ENCODE measurements around the gene DQX1. TPM values are rescaled to one million over a fixed set of nuclear protein-coding genes. Genes with fewer than 3 reads are reported as not detected.
"Not testable (repeated sequence)": the region's sequence is repeated elsewhere in the genome, so short reads cannot be mapped to it uniquely, and the experiment has no call there.

DQX1 gene
- polyA plus RNA-seq, 1 donor from 2014 or later = 0.59 TPM

DNA sequence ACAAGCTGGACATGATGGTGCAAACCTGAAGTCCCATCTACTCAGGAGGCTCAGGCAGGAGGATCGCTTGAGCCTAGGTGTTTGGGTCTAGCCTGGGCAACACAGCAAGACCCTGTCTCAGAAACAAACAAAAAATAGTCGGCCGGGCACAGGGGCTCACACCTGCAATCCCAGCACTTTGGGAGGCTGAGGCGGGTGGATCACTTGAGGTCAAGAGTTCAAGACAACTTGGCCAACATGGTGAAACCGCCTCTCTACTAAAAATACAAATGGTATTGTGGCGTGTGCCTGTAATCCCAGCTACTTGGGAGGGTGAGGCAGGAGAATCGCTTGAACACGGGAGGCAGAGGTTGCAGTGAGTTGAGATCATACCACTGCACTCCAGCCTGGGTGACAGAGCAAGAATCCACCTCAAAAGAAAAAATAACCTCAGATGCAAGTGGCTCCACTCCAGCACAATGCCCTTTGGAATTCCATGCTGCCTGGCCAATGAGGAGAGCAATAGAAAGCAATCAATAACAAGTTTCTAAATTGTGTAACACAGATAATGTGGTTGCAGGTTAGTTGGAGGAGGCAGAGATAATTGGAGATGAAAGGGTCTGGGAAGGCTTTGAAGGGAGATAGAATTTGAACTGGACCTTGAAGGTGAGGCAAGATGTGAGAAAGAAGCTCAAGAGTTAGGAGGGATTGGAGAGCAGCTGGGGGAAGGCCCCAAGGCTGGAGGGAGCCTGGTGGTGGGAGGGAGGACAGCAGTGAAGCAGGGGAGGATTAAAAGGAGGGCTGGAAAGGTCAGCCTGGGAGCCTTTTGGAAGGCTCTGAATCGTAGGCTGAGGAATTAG lies 37.2 kb downstream of the DQX1 start:
- H3K4me3 ChIP-seq (ENCODE audit: low read length) = no peak overlapping the region
- H4K20me1 ChIP-seq (ENCODE audit: insufficient read depth) = no peaks in the 10 kb centered on the region
- H3K9me2 ChIP-seq (ENCODE audit: insufficient read depth, low read length) = no peaks in the 10 kb centered on the region
- H3K9ac ChIP-seq (ENCODE audit: low read length) = no peak overlapping the region
- H3K36me3 ChIP-seq (ENCODE audit: insufficient read depth, low read length) = no peaks in the 10 kb centered on the region
- no peaks in the 10 kb centered on the region for H3K9me3 ChIP-seq (ENCODE audit: low read length)
- H3F3A ChIP-seq (ENCODE audit: insufficient read depth, low read length, poor library complexity, severe bottlenecking) = no peaks in the 10 kb centered on the region
- TF ChIP-seq TAF1 (IDR thresholded peaks at IDR 0.05; ENCODE audit: low read depth) (no peak), SMC3 (conservative IDR thresholded peaks at IDR 0.05; ENCODE audit: poor library complexity) (no peak), EZH2 (IDR thresholded peaks at IDR 0.05; ENCODE audit: borderline replicate concordance, insufficient read depth, low read length, poor library complexity, severe bottlenecking) (no peak), EP300 (conservative IDR thresholded peaks at IDR 0.05; ENCODE audit: poor library complexity, severe bottlenecking) (no peak)
- TF ChIP-seq, protein P1, sequence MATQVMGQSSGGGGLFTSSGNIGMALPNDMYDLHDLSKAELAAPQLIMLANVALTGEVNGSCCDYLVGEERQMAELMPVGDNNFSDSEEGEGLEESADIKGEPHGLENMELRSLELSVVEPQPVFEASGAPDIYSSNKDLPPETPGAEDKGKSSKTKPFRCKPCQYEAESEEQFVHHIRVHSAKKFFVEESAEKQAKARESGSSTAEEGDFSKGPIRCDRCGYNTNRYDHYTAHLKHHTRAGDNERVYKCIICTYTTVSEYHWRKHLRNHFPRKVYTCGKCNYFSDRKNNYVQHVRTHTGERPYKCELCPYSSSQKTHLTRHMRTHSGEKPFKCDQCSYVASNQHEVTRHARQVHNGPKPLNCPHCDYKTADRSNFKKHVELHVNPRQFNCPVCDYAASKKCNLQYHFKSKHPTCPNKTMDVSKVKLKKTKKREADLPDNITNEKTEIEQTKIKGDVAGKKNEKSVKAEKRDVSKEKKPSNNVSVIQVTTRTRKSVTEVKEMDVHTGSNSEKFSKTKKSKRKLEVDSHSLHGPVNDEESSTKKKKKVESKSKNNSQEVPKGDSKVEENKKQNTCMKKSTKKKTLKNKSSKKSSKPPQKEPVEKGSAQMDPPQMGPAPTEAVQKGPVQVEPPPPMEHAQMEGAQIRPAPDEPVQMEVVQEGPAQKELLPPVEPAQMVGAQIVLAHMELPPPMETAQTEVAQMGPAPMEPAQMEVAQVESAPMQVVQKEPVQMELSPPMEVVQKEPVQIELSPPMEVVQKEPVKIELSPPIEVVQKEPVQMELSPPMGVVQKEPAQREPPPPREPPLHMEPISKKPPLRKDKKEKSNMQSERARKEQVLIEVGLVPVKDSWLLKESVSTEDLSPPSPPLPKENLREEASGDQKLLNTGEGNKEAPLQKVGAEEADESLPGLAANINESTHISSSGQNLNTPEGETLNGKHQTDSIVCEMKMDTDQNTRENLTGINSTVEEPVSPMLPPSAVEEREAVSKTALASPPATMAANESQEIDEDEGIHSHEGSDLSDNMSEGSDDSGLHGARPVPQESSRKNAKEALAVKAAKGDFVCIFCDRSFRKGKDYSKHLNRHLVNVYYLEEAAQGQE (IDR thresholded peaks at IDR 0.05; ENCODE audit: borderline replicate concordance) = no peak
- TF ChIP-seq, protein P2, sequence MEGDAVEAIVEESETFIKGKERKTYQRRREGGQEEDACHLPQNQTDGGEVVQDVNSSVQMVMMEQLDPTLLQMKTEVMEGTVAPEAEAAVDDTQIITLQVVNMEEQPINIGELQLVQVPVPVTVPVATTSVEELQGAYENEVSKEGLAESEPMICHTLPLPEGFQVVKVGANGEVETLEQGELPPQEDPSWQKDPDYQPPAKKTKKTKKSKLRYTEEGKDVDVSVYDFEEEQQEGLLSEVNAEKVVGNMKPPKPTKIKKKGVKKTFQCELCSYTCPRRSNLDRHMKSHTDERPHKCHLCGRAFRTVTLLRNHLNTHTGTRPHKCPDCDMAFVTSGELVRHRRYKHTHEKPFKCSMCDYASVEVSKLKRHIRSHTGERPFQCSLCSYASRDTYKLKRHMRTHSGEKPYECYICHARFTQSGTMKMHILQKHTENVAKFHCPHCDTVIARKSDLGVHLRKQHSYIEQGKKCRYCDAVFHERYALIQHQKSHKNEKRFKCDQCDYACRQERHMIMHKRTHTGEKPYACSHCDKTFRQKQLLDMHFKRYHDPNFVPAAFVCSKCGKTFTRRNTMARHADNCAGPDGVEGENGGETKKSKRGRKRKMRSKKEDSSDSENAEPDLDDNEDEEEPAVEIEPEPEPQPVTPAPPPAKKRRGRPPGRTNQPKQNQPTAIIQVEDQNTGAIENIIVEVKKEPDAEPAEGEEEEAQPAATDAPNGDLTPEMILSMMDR (IDR thresholded peaks at IDR 0.05; ENCODE audit: poor library complexity, severe bottlenecking) = no peak
- H2AFZ ChIP-seq (ENCODE audit: low read depth, low read length) = no peak overlapping the region
- no peaks in the 10 kb centered on the region for H3K27me3 ChIP-seq (ENCODE audit: insufficient read depth, low read depth, low read length)
- H3K79me2 ChIP-seq (replicated peaks; ENCODE audit: insufficient read depth, low read length) = no peaks in the 10 kb centered on the region
- no peak overlapping the region for H3K4me2 ChIP-seq (ENCODE audit: low read length)
- H3K27ac ChIP-seq (ENCODE audit: low read length) = no peak overlapping the region

DNA sequence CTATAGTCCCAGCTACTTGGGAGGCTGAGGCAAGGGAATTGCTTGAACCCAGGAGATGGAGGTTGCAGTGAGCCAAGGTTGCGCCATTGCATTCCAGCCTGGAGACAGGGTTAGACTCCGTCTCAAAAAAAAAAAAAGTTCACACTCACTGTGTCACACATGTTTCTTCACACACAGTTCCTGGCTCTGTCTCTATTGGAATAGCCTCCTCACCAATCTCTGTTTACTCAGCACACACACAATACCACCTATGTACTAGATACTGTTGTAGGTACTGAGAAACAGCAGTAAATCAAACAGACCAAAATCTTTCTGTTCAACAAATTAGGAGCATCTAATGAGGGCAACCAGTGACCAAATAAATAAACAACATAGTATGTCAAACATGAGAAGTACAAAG lies 39.9 kb downstream of the DQX1 start:
- Histone ChIP-seq H3K9ac (ENCODE audit: low read length) (no peak overlapping the region), H3K4me3 (ENCODE audit: low read length) (no peak overlapping the region), H3K36me3 (ENCODE audit: insufficient read depth, low read length) (no peaks in the 10 kb centered on the region), H4K20me1 (ENCODE audit: insufficient read depth) (no peaks in the 10 kb centered on the region), H3F3A (ENCODE audit: insufficient read depth, low read length, poor library complexity, severe bottlenecking) (no peaks in the 10 kb centered on the region), H2AFZ (ENCODE audit: low read depth, low read length) (no peak overlapping the region), H3K9me3 (ENCODE audit: low read length) (no peaks in the 10 kb centered on the region), H3K9me2 (ENCODE audit: insufficient read depth, low read length) (no peaks in the 10 kb centered on the region), H3K27me3 (ENCODE audit: insufficient read depth, low read depth, low read length) (no peaks in the 10 kb centered on the region), H3K79me2 (replicated peaks; ENCODE audit: insufficient read depth, low read length) (peaks cover 8% of the 10 kb centered on the region), H3K27ac (ENCODE audit: low read length) (no peak overlapping the region), H3K4me2 (ENCODE audit: low read length) (no peak overlapping the region)
- TF ChIP-seq EP300 (conservative IDR thresholded peaks at IDR 0.05; ENCODE audit: poor library complexity, severe bottlenecking) (no peak), TAF1 (IDR thresholded peaks at IDR 0.05; ENCODE audit: low read depth) (no peak), RAD21 (conservative IDR thresholded peaks at IDR 0.05) (no peak), EZH2 (IDR thresholded peaks at IDR 0.05; ENCODE audit: borderline replicate concordance, insufficient read depth, low read length, poor library complexity, severe bottlenecking) (no peak), POLR2AphosphoS5 (IDR thresholded peaks at IDR 0.05) (no peak), SMC3 (conservative IDR thresholded peaks at IDR 0.05; ENCODE audit: poor library complexity) (no peak)
- TF ChIP-seq, protein P2 (IDR thresholded peaks at IDR 0.05; ENCODE audit: poor library complexity, severe bottlenecking) = no peak

DNA sequence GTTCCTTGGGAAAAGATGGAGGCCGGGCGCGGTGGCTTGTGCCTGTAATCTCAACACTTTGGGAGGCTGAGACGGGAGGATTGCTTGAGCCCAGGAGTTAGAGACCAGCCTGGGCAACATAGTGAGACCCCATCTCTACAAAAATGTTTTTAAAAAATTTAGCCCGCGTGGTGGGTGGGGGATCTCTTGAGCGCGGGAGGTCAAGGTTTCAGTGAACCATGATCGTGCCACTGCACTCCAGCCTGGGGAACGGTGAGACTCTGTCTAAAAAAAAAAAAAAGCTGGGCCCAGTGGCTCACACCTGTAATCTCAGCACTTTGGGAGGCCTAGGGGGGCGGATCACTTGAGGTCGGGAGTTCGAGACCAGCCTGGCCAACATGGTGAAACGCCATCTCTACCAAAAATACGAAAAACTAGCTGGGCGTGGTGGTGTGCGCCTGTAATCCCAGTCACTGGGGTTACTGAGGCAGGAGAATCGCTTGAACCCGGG lies 42.3 kb downstream of the DQX1 start:
- peak overlapping the region; percentile 94 for H3K9ac ChIP-seq (ENCODE audit: low read length)
- H3K36me3 ChIP-seq (ENCODE audit: insufficient read depth, low read length); H4K20me1 ChIP-seq (ENCODE audit: insufficient read depth); H3K27ac ChIP-seq (ENCODE audit: low read length); H3K9me3 ChIP-seq (ENCODE audit: low read length); H3K27me3 ChIP-seq (ENCODE audit: insufficient read depth, low read depth, low read length); H2AFZ ChIP-seq (ENCODE audit: low read depth, low read length); H3K9me2 ChIP-seq (ENCODE audit: insufficient read depth, low read length); H3F3A ChIP-seq (ENCODE audit: insufficient read depth, low read length, poor library complexity, severe bottlenecking): not testable (repeated sequence)
- peak overlapping the region; percentile 97 for H3K4me2 ChIP-seq (ENCODE audit: low read length)
- peaks cover 26% of the 10 kb centered on the region for H3K79me2 ChIP-seq (replicated peaks; ENCODE audit: insufficient read depth, low read length)
- peak overlapping the region; percentile 100 for H3K4me3 ChIP-seq (ENCODE audit: low read length)
